PFSK-1 (cell line): Measurements from ENCODE around the gene USHBP1.

Source experiments
- FOXP2 ChIP-seq: optimal IDR thresholded peaks from 2 replicates; pipeline ENCODE3; 2011; ENCODE audit warnings: borderline replicate concordance, control low read depth, inconsistent platforms; ENCODE audit not compliant: insufficient read depth; ENCODE audit errors: extremely low read length, extremely low read depth
- POLR2AphosphoS5 ChIP-seq: IDR thresholded peaks from 2 replicates; pipeline ENCODE4 v1.6.1; 2012; ENCODE audit warnings: low read depth, mild to moderate bottlenecking, control low read depth, low read length, moderate library complexity
- REST ChIP-seq, 2 experiments: IDR thresholded peaks; 2 replicates each; pipeline versions ENCODE4 v1.6.1 to v1.8.0; 2011 to 2012; ENCODE audit warnings: low read depth in 2 of 2, low read length in 2 of 2, control low read depth in 1 of 2, inconsistent platforms in 1 of 2, mild to moderate bottlenecking in 1 of 2, moderate library complexity in 1 of 2; ENCODE audit not compliant: insufficient read depth in 1 of 2
- SIN3A ChIP-seq: IDR thresholded peaks from 2 replicates; pipeline ENCODE4 v1.6.1; 2012; ENCODE audit warnings: mild to moderate bottlenecking, low read length, moderate library complexity, borderline replicate concordance; ENCODE audit not compliant: insufficient read depth
- TAF1 ChIP-seq: IDR thresholded peaks from 2 replicates; pipeline ENCODE4 v1.6.1; 2012; ENCODE audit warnings: low read length, control low read depth, borderline replicate concordance; ENCODE audit not compliant: insufficient read depth

- no peak for TF ChIP-seq TAF1
- TF ChIP-seq SIN3A: no peak
- TF ChIP-seq POLR2AphosphoS5: no peak
- no peak for TF ChIP-seq REST (IDR thresholded peaks at IDR 0.05; ENCODE audit: insufficient read depth in 1 of 2, low read depth in 2 of 2, low read length in 2 of 2)
- TF ChIP-seq FOXP2: no peak
Measured at GRCh38 chr19:17307876-17308377, 43.4 kb upstream of the USHBP1 start.
